Mammary epithelial cell (primary cell): ENCODE results near the gene MAP3K1.

ENCODE experiments used
- CTCF ChIP-seq, 2 donors: IDR thresholded peaks in 1 of 2; conservative IDR thresholded peaks in 1 of 2; 2 replicates each; pipeline ENCODE4 v1.5.1; 2011 to 2012; ENCODE audit warnings: inconsistent platforms in 2 of 2, low read length in 2 of 2, mild to moderate bottlenecking in 2 of 2, control low read depth in 1 of 2, low read depth in 1 of 2; ENCODE audit not compliant: insufficient read depth in 1 of 2; ENCODE audit errors: extremely low read depth in 1 of 2
- EZH2 ChIP-seq: IDR thresholded peaks from 2 replicates; pipeline ENCODE4 v1.6.1; 2012; ENCODE audit warnings: low read length, inconsistent platforms, borderline replicate concordance

- TF ChIP-seq CTCF (conservative IDR thresholded peaks at IDR 0.05 in 1 of 2, IDR thresholded peaks at IDR 0.05 in 1 of 2; ENCODE audit: extremely low read depth in 1 of 2, insufficient read depth in 1 of 2, low read depth in 1 of 2, low read length in 2 of 2): no peak
- no peak for TF ChIP-seq EZH2
Measured at GRCh38 chr5:56893251-56893951, 78.1 kb downstream of the MAP3K1 start.
